Keratinocyte (primary cell): ENCODE data around the gene MMAB. TPM values are rescaled to one million over a fixed set of nuclear protein-coding genes. Genes with fewer than 3 reads are reported as not detected.

Source experiments
- DNase-seq: peaks from one replicate; pipeline ENCODE4 v3.0.0-alpha.2; 2011; ENCODE audit warnings: low read depth, missing footprints, low spot score
- FAIRE-seq: peaks from 2 replicates; lab custom pipeline; 2011; peaks lifted over from hg19 to GRCh38; lab: Jason Lieb, UNC
- H2AFZ ChIP-seq: 2 replicates; pipeline ENCODE4 v1.6.0; 2012; ENCODE audit warnings: low read length, control low read depth, inconsistent platforms; ENCODE audit not compliant: control insufficient read depth
- H3K27ac ChIP-seq: 2 replicates; pipeline ENCODE4 v1.5.1; 2011; ENCODE audit warnings: low read length; ENCODE audit not compliant: control insufficient read depth, insufficient read depth
- H3K27me3 ChIP-seq: 3 replicates; pipeline ENCODE4 v1.6.0; 2011; ENCODE audit warnings: low read length; ENCODE audit not compliant: control insufficient read depth, insufficient read depth; ENCODE audit errors: extremely low read depth
- H3K36me3 ChIP-seq, 2 experiments: 2 replicates in 1 of 2; 3 replicates in 1 of 2; pipeline ENCODE4 v1.5.1; 2011; ENCODE audit warnings: low read length in 2 of 2, mild to moderate bottlenecking in 1 of 2; ENCODE audit not compliant: control insufficient read depth in 2 of 2, insufficient read depth in 2 of 2; ENCODE audit errors: extremely low read depth in 1 of 2
- H3K4me1 ChIP-seq: 3 replicates; pipeline ENCODE4 v1.5.1; 2011; ENCODE audit warnings: low read length; ENCODE audit not compliant: control insufficient read depth, insufficient read depth; ENCODE audit errors: extremely low read depth
- H3K4me2 ChIP-seq: 3 replicates; pipeline ENCODE4 v1.6.0; 2011; ENCODE audit warnings: low read depth, low read length; ENCODE audit not compliant: control insufficient read depth, insufficient read depth; ENCODE audit errors: extremely low read depth
- H3K4me3 ChIP-seq, 3 experiments: fragments of 200-600 bp in 1 of 3; sonication (generic) in 1 of 3; 2 replicates in 2 of 3; 3 replicates in 1 of 3; pipeline ENCODE4 v1.5.1; 2011 to 2016; ENCODE audit warnings: low read length in 3 of 3, mild to moderate bottlenecking in 3 of 3, control low read depth in 2 of 3, inconsistent platforms in 1 of 3, low read depth in 1 of 3, mixed read lengths in 1 of 3, mixed run types in 1 of 3, moderate library complexity in 1 of 3; ENCODE audit not compliant: control insufficient read depth in 2 of 3, insufficient read depth in 2 of 3; ENCODE audit errors: extremely low read depth in 1 of 3
- H3K79me2 ChIP-seq: 2 replicates; pipeline ENCODE4 v1.6.0; 2012; ENCODE audit warnings: low read length; ENCODE audit not compliant: control insufficient read depth, insufficient read depth
- H3K9ac ChIP-seq: 3 replicates; pipeline ENCODE4 v1.6.0; 2011; ENCODE audit warnings: low read length; ENCODE audit not compliant: control insufficient read depth, insufficient read depth; ENCODE audit errors: extremely low read depth
- H3K9me1 ChIP-seq: 3 replicates; pipeline ENCODE4 v1.6.0; 2011; ENCODE audit warnings: low read length; ENCODE audit not compliant: control insufficient read depth, insufficient read depth; ENCODE audit errors: extremely low read depth
- H3K9me3 ChIP-seq: 2 replicates; pipeline ENCODE4 v1.5.1; 2012; ENCODE audit warnings: low read depth, low read length; ENCODE audit not compliant: control insufficient read depth
- H4K20me1 ChIP-seq: 3 replicates; pipeline ENCODE4 v1.6.0; 2011; ENCODE audit warnings: low read length; ENCODE audit not compliant: control insufficient read depth, insufficient read depth; ENCODE audit errors: extremely low read depth
- CTCF ChIP-seq, 3 experiments: IDR thresholded peaks in 1 of 3; conservative IDR thresholded peaks in 1 of 3; optimal IDR thresholded peaks in 1 of 3; 2 replicates in 2 of 3; 3 replicates in 1 of 3; pipeline versions ENCODE3 to v1.5.1; 2011; ENCODE audit warnings: low read length in 3 of 3, mild to moderate bottlenecking in 3 of 3, moderate library complexity in 2 of 3, control low read depth in 1 of 3, inconsistent platforms in 1 of 3; ENCODE audit not compliant: insufficient read depth in 2 of 3; ENCODE audit errors: extremely low read depth in 1 of 3
- EZH2 ChIP-seq: IDR thresholded peaks from one replicate; pipeline ENCODE4 v1.6.1; 2012; ENCODE audit warnings: inconsistent platforms, mild to moderate bottlenecking, low read length, moderate library complexity
- dilution Hi-C: fragments of 300-500 bp; cut with MboI; formaldehyde crosslinking; loops from one replicate; pipeline ENCODE4 v1.7.0; 2020; ENCODE audit warnings: low sequenced_read_pairs; ENCODE audit not compliant: extremely low pct_ligation_motif_present
- polyA plus RNA-seq, 5 experiments: library from polyadenylated mRNA; depleted of rRNA in 3 of 5; stranded (reverse) in 3 of 5; stranded (forward) in 1 of 5; unstranded in 1 of 5; fragments of >200 nt; gene quantifications; 1 replicate in 1 of 5; 2 replicates in 3 of 5; 3 replicates in 1 of 5; pipeline versions ENCODE4 v1.2.1 to v1.2.3, GENCODE V29; 2011 to 2012; ENCODE audit warnings: missing spikeins in 2 of 5, low read depth in 1 of 5, low replicate concordance in 1 of 5

MMAB gene
- polyA plus RNA-seq, 1 donor (not counting 4 experiments of a cell fraction or from before 2014, with no cell fraction given) = 30.6 TPM

DNA sequence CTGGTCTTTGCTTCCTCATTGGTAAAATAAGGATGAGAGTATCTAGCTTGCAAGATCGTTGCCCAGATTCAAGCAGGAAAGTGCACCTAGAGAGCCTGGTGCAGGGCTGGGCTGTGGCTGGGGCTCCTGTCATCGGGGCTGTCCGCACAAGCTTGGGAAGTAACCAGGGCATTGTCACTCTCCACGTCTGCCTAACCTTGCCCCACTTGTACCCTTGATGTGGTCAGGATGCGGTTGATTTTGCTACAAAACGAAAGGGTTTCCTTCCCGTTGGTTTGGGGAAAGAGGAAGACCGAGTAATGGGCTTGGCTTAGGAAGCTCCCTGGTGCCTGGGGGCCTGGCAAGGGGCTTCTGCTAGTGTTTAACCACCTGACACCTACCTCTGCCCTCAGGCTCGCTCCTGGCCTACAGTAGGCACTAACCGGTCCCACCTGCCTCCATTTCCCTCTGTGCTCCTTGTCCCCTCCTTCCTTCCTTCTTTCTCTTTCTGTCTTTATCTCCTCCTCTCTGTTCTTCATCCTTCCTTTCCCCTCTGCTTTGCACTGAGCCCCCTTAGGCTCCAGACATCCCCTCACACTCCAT is 22.1 kb upstream of the MMAB start:
- FAIRE-seq (no peak), DNase-seq (no peak)
- no peak overlapping the region for H3K27ac ChIP-seq
- peaks cover 13 to 29% of the 10 kb centered on the region in 2 experiments for H3K36me3 ChIP-seq
- H3K4me2 ChIP-seq = no peak overlapping the region
- no peaks in the 10 kb centered on the region for H3K4me1 ChIP-seq
- H2AFZ ChIP-seq = no peak overlapping the region
- no peaks in the 10 kb centered on the region for H3K27me3 ChIP-seq
- H4K20me1 ChIP-seq = no peaks in the 10 kb centered on the region
- H3K4me3 ChIP-seq = no peak overlapping the region
- H3K9me1 ChIP-seq = no peaks in the 10 kb centered on the region
- H3K79me2 ChIP-seq = no peaks in the 10 kb centered on the region
- dilution Hi-C loops = no loop called here
- no peak overlapping the region for H3K9ac ChIP-seq
- TF ChIP-seq CTCF (optimal IDR thresholded peaks at IDR 0.05 in 1 of 3, IDR thresholded peaks at IDR 0.05 in 1 of 3, conservative IDR thresholded peaks at IDR 0.05 in 1 of 3; ENCODE audit: extremely low read depth in 1 of 3, insufficient read depth in 2 of 3, low read length in 3 of 3) (no peak), EZH2 (no peak)
- H3K9me3 ChIP-seq = no peaks in the 10 kb centered on the region

DNA sequence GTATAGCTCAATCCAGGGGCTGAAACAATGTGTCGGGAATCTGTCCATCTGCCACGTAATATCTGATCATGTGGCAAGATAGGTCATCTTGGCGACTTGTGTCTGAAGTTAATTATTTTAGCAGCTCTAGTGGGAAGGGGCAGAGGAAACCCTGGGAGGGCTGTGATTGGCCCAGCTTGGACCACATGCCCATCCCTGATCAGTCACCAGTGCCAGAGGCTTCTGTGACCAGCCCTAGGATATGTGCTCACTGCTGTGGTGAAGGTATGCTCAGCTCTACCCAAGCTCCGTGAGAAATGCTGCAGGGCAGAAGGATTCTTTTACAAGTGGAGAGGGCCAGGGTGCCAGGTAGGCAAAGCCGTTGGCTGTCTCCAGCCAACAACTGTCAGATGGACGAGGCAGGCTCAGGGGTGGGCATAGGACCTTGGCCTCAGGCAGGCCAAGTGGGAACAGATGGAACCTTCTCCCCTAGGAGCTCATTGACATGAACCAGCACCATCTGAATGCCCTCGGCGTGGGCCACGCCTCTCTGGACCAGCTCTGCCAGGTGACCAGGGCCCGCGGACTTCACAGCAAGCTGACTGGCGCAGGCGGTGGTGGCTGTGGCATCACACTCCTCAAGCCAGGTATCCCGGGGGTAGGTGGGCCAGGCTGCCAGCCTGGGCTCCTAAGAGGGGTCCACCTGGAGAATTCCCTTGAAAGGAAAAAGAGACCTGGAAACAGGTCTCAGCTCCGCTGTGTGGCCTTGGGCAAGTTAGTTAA is 21.4 kb upstream of the MMAB start:
- dilution Hi-C loops = no loop called here
- Histone ChIP-seq H3K79me2 (no peaks in the 10 kb centered on the region), H2AFZ (no peak overlapping the region), H3K27me3 (no peaks in the 10 kb centered on the region), H3K4me1 (no peaks in the 10 kb centered on the region), H3K9ac (no peak overlapping the region), H3K36me3 (peaks cover 13 to 29% of the 10 kb centered on the region in 2 experiments), H3K9me1 (no peaks in the 10 kb centered on the region), H3K4me2 (no peak overlapping the region), H3K9me3 (no peaks in the 10 kb centered on the region), H3K27ac (no peak overlapping the region), H4K20me1 (no peaks in the 10 kb centered on the region), H3K4me3 (no peak overlapping the region)
- no peak for TF ChIP-seq CTCF (optimal IDR thresholded peaks at IDR 0.05 in 1 of 3, IDR thresholded peaks at IDR 0.05 in 1 of 3, conservative IDR thresholded peaks at IDR 0.05 in 1 of 3; ENCODE audit: extremely low read depth in 1 of 3, insufficient read depth in 2 of 3, low read length in 3 of 3)
- TF ChIP-seq EZH2 = no peak
- DNase-seq (no peak), FAIRE-seq (no peak)
